Renal pelvis (tissue), 4 donors: Measurements from ENCODE around the gene ATP6V0E1. TPM values are rescaled to one million over a fixed set of nuclear protein-coding genes. Genes with fewer than 3 reads are reported as not detected.
"Not testable (repeated sequence)": the region's sequence is repeated elsewhere in the genome, so short reads cannot be mapped to it uniquely, and the experiment has no call there.

Source experiments
- DNase-seq: peaks from one replicate; pipeline ENCODE4 v3.0.0-alpha.2; 2013
- polyA plus RNA-seq, 3 donors: library from polyadenylated mRNA; unstranded; fragments of 120-200 nt; gene quantifications; one replicate each; pipeline ENCODE4 v1.2.1, GENCODE V29; 2013; ENCODE audit not compliant: insufficient read length in 3 of 3

The ATP6V0E1 gene
- polyA plus RNA-seq, 3 donors: 183 to 222 (median 214) TPM

DNA sequence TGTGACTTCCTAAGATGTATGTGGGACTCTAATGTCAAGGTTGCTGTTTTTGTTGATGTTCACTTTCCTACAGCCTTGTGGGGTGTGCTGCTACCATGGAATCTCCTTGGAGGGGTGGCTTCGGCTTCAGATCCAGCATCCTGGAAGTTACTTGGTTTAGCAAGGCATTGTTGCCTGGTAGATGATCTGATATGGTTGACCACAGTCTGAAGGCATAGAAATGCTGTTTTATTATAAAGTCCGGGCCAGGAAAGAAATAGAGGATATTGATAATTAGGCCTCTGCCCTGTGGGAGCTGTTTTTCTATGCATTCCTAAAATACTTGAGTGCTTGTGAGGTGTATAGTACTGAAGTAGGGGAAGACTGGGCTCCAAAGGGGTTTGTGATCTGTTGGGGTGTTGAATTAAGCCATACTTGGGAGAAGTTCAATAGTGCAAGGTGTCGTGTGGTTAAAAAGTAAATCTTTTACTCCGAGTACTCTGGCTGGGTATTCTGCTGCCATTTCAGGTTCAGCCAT lies 45.3 kb downstream of the ATP6V0E1 start:
- no peak for DNase-seq

DNA sequence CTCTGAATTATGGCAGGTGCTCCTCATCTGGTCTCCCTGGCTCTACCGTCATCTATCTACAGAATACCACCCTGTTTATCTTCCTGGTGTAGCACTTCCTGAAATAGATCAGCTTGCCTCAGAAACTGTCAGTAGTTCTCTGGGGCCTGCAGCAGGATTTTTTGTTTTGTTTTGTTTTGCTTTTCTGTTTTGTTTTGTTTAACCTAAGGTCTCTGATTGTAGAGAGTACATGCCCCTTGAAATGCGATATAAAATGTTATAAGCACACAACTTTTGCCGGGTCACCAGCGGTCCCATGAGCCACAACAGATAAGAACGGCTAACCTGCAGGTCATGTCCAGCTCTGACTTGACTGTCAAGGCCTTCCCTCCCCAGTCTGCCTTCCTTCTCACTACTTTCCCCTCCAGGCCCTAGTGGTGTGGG lies 45.9 kb downstream of the ATP6V0E1 start:
- no peak for DNase-seq

DNA sequence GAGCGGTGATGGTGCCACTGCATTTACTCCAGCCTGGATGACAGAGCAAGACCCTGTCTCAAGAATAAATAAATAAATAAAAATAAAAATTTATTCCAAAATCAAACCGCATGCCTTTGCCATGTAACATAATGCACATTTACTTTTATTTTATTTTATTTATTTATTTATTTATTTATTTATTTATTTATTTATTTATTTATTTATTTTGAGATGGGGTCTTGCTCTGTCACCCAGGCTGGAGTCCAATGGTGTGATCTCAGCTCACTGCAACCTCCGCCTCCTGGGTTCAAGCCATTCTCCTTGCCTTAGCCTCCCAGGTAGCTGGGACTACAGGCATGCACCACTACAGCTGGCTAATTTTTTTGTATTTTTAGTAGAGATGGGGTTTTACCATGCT lies 48.5 kb downstream of the ATP6V0E1 start:
- DNase-seq: not testable (repeated sequence)

DNA sequence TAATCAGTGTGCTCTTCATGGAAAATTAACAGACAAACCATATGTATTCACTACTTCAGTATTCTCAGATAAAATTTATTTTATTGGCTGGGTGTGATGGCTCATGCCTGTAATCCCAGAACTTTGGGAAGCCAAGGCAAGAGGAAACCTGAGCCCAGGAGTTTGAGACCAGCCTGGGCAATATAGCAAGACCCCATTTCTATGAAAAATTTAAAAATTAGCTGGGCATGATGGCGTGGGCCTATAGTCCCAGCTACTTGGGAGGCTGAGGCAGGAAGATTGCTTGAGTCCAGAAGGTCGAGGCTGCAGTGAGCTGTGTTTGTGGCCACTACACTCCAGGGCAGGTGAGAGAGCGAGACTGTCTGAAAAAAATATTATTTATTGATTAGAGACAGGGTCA lies 49.2 kb downstream of the ATP6V0E1 start:
- no peak for DNase-seq

DNA sequence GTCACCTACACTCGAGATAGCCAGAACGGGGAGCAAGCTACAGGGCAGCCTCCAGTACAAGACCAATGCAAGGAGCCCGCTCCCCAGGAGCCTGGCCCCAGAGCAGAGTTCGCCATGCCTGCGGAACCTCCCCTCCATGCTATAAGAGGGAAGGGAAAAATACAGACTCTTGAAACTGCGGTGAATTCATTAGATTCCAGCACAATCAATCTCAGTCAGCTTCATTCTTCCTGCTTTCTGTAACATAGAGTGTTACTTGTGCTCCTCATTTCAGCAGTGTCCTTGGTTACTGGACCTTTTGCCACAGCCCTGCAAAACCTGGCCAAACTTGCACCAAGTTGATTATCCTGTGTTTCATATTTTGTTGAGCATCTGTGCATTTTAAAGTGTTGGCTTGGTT lies 50.4 kb downstream of the ATP6V0E1 start:
- no peak for DNase-seq

DNA sequence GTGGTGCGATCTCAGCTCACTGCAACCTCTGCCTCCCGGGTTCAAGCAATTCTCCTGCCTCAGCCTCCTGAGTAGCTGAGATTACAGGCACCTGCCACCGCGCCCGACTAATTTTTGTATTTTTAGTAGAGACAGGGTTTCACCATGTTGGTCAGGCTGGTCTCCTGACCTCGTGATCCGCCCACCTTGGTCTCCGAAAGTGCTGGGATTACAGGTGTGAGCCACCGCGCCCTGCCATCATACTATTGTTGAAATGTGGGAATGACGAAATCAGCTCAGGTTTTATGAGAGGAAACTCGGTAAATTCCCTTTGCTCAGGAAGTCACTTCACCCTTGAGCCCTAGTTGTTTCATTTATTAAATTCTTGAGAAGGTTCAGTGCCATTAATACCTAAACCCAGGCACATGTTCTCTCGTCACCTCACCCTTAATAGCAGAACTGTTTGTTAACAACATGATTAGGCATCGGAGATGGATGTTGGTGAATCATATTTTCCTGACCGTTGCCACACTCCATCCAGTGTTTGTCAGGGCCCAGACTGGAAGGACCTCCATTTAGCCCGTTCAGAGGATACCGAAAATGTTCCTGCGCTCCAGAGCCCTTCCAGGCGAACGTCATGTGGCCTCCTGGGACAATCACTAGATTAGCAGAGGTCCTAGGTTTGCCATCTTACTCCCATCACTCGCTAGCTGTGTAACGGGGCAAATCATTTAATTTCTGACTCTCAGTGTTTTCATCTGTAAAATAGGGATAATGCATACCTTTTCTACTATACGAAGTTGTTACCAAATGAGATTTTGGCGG lies 52.5 kb downstream of the ATP6V0E1 start:
- DNase-seq: no peak

DNA sequence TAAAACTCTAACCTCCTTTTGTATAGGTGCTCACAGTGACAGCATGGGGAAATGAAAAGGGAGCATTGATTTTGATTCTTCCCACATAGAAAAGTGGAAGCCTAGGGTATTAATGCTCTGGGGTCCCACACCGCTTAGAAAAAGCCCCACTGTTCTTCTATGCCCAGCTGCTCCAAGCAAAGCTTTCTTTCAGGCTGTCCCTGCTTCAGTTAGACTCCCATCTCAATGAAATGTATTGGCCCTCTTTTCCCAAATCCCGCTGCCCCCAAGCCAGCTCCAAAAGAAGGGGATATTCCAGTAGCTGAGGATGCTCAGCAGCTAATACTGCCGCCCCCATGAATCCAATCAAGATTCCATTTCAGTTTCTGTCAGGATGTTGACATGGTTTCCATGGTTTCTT lies 55.6 kb downstream of the ATP6V0E1 start:
- no peak for DNase-seq

DNA sequence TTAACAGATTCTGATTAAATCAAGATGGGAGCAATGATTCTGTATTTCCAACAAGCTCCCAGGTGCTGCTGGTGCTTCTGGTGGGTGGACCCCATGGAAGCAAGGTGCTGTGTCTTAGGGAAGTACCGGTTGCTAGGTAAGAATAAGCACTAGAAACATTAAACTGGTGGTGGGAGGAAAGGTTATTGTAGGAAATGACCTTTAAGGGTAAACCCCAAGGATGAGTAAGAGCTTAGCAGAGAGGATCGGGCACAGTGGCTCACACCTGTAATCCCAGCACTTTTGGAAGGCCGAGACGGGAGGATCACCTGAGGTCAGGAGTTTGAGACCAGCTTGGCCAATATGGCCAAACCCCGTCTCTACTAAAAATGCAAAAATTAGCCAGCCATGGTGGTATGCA lies 56.4 kb downstream of the ATP6V0E1 start:
- DNase-seq: no peak

DNA sequence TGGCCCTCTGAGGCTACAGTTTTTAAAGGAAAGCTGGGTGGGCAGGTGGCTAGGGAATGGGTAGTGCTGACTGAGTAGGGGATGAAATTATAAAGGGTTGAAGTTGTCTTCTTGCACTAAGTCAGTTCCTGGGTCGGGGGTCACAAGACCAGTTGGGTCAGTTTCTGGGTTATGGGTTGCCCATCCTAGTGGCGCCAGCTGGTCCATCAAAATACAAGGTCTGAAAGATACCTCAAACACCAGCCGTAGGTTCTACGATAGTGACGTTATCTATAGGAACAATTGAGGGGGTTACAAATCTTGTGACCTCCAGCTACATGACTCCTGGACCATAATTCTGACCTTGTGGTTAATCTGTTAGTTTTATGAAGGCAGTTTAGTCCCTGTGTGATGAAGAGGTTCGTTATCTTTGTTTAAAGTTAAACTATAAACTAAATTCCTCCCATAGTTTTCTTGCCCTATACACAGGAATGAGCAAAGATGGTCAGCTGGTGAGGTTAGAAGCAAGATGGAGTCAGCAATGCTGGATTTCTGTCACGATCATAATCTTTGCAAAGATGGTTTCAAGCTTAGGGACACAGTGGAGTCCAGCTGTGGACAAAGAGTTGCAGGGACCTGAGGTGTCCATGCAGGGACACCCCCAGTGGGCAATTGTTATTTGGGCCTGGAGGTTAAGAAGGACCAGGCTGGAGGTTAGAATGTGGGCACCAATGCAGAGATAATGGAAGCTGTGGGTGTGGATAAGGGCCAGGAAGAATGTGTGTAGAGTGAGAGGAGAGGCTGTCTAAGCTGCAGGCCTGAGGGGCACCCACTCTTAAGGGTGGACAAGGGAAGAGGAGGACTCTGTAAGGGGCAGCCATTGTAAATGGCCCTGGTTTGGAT lies 58.6 kb downstream of the ATP6V0E1 start:
- DNase-seq: no peak

DNA sequence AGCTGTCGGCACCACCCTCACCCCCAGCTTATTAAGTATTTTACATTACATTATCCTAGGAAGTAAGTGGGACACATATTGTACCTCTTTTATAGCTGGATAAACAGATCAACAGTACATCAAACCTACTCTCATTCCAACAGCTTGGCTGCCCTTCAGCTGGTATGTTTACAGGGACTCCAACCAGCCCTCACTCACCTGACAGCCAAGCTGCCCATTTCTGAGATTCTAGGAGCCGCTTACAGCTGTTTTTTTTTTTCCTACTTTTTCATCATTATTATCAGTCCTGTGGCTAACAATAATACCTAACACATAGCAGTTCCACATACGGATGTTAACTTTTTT lies 59.2 kb downstream of the ATP6V0E1 start:
- DNase-seq: no peak

DNA sequence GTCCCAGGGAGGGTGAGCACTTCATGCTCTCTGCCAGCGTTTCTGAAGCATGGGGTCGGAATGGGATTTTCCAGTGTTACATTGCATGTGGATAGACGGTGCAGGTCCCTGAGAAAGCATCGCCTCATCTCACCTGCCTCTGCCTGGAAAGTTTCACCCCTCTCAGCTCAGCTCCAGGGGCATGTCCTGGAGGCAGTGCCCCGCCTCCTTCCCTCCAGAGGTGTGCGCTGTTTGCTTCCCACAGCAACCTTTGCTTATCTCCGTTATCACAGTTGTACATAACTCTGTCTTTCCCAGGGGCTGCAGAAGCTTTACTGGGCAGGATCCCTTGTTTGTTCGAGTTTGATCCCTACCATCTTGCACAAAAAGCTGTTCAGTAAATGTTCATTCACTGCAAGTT lies 61.9 kb downstream of the ATP6V0E1 start:
- DNase-seq: no peak

DNA sequence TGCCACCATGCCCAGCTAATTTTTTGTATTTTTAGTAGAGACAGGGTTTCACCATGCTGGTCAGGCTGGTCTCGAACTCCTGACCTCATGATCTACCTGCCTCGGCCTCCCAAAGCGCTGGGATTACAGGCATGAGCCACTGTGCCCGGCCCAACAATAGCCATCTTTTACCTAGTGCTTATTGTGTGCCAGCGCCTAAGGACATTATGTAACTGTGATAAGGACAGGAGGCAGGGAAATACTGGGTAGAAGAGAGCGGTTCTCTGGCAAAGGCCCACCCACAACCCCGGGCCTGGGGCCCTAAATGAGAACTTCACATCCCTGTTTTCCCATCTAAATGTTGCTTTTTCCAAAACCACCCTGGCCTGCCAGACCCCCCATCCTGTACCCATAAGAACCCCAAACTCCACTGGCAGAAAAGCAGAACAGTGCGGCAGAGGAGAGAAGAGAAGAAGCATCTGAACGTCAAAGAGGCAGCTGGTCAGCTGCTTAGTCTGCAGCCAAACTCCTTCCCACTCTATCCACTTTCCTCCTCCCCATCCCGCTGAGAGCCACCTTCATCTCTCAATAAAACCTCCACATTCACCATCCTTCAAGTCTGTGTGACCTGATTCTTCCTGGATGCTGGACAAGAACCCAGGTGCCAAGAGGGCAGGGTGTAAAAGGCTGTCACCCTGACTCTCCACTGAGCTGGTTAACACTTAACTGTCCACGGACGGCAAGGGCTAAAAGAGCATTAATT lies 63.7 kb downstream of the ATP6V0E1 start:
- DNase-seq: not testable (repeated sequence)

DNA sequence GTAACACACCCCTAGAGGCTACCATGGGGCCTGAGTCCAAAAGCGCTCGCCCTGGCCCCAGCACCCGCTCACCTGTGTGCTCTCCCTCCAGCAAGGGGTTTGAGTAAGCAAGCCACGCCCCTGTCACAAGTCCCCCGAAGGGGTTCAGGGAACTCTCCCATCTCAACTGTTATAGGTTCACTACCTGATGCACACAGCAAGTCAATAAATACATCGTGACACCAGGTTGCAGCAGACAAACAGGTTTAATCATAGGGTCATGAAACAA lies 64.2 kb downstream of the ATP6V0E1 start:
- no peak for DNase-seq

DNA sequence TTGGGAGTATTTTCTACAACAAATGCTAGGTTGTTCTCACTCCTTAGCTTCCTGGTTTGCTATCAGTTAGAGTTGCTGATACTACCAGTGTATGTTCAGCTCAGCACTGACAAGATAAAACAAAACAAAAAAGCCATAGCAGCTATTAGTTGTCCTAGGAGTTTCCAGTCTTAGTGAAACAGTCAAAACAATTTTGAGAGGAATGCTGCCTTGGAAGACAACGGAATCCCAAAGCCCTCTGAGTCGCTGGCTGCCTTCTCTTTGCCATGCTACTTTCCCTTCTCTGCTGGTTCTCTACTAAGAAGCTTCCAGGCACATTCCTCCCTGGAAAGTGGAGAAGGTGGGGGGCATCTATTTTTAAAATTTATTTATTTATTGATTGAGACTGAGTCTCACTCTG lies 67.2 kb downstream of the ATP6V0E1 start:
- DNase-seq: no peak

DNA sequence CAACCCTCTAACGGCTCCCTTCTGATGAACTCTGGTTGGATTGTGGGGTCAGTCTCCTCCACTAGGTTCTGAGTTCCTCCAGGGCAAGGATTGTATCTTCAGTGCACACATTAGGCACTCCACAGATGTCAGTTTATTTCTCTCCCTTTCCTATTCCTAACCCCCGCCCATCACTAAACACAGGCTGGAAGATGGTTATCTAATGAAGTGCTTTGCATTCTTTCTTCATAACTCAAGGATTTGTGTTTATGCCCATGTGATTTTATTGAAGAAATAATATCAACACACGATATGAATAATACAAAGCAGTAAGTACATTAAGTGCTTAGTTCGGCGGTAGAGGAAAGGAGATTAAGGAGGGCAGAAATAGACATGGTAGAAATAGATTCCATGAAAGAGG lies 68.2 kb downstream of the ATP6V0E1 start:
- DNase-seq: no peak

DNA sequence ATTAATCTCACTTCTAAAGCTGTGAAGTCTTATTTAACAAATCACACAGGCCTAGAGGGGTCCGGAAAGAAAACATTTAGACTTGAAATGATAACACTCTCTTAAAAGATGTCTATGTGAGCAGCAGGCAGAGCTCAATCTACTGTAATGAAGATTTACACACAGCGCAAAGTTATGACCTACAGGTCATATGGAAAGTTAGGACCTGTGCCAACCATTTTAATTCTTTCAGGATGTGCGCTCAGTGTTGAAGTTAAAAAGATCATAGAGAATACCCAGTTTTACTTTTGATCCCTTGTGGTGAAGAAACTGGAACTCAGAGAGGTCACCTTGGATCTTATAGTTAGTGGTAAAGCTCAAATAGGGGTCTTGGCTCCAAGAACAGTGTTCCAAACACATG lies 69.5 kb downstream of the ATP6V0E1 start:
- DNase-seq: no peak

DNA sequence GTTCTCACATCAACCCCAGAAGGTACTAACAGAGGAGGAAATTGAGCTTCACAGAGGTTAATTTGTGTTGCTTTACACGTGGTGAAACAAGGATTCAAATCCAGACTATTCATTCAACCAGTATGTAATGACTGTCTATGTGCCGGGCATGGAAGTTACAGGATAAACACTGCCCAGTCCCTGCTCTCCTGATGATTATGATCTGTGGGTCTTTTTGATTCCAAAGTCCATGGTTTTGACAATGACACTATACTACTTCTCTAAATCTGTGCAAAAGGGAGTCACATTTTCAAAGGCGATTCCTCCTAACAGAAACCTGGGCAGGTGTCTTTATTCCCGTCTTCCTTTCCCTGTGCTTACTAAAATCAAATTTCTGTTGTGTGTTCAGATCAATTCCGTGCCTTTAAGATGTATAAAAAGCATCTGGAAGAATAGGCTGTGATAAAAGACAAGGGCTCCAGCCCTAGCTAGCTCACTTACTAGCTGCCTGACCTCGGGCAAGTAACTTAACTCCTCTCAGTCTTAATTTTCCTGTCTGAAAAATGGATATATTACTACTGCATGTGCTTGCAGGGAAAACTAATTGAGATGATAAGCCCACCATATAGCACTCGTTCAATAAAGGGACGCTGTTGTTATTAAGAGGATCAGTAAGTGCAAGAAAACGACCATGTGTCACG lies 71.6 kb downstream of the ATP6V0E1 start:
- DNase-seq: no peak

DNA sequence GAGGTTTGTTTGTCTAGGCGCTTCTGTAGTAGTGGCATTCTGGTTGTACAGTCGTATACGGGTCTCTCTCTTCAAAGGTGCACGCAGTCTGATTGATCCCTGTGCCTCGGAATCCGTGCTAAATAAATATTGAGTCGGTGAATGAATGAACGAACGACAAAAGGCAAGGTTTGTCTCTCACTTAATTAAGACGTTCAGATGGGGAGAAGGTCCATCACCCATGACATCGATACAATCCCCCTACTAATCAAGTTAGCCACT lies 72.1 kb downstream of the ATP6V0E1 start:
- no peak for DNase-seq

DNA sequence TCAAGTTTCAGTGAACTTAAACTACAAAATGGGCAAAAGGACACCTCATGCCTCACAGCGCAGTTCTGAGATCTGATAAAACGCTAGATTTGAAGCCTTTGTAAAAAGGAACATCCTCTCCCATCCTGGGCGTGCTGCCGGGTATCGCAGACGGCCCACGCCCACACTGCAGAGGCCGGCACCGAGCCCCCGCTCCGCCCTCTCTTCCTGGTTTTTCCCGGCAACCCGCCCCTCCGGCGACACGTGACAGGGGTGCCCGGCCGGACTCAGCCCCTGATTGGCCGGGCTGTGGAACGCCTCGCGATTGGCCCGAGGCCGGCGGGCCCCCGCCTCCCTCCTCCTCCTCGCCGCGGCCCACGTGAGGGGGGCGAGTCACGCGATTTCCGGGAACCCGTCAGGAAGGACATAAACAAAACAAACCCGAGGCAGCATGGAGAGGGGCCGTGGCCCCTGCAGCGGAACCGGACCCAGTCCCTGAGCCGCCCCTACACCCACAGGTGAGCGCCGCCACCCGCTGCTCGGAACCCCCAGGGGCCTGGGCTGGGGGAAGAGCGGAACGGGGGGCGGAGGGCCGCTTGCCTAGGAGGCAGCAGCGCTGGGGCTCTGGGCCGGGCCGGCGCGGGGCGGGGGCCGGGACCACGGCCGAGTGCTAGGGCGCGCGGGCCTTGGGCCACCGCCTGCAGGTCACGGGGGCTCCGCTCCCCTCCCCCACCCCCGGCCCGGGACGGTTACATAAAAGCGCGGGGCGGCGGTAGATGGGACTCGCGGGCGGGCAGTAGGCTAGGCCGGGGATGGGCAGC lies 72.6 kb downstream of the ATP6V0E1 start, which contains the start of gene CREBRF:
CREBRF (plus strand) TSS at position 370 of the 800 bp plus-strand sequence. CDS start 24,424 bp downstream, outside the sequence.
- DNase-seq: peak; percentile 96

DNA sequence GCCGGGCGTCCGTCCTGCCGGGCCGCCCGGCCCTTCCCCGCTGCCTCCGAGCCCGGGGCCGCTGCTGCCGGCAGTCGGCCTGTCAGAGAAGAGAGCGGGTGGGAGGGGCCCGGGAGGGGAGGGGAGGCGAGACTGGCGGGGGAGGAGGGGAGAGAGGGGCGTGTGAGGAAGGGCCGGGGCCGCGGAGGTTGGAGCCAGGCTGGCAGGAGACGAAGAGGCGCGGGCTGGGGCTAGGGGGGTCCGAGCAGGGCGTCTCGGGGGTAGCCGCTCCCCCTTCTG lies 73.2 kb downstream of the ATP6V0E1 start:
- DNase-seq: no peak
